C4-2B (cell line): ENCODE results near the gene THUMPD2.
"Not testable (repeated sequence)": the region's sequence is repeated elsewhere in the genome, so short reads cannot be mapped to it uniquely, and the experiment has no call there.

ENCODE experiments used
- H3K27ac ChIP-seq: fragments of 450-650 bp; 2 replicates; pipeline ENCODE4 v1.5.1; 2017
- ZFX ChIP-seq: fragments of 450-650 bp; IDR thresholded peaks from 2 replicates; pipeline ENCODE4 v1.6.1; 2017
- TF ChIP-seq, protein P1 (sequence below): fragments of 450-650 bp; conservative IDR thresholded peaks from 2 replicates; pipeline ENCODE4 v1.5.1; 2017; ENCODE audit warnings: mild to moderate bottlenecking

The THUMPD2 gene

DNA sequence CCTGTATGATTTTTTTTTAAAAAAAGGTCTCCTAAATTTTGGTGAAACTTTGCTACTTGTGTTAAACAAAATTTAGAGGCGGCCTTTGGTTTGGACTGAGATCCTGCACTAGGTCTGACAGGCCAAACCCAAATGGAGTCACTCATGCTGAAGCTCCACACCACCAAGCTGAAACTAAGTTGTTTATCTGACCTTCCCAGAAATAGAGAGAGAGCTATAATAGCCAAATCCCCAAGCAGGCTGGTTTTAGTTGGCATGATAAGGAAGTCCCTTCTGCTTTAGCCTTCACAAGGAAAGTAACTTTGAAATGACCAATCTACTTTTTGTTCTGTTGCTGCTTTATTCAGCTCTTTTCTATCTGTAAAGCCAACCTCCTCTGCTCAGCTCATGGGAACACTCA lies 17.1 kb upstream of the THUMPD2 start:
- TF ChIP-seq ZFX: no peak
- TF ChIP-seq, protein P1, sequence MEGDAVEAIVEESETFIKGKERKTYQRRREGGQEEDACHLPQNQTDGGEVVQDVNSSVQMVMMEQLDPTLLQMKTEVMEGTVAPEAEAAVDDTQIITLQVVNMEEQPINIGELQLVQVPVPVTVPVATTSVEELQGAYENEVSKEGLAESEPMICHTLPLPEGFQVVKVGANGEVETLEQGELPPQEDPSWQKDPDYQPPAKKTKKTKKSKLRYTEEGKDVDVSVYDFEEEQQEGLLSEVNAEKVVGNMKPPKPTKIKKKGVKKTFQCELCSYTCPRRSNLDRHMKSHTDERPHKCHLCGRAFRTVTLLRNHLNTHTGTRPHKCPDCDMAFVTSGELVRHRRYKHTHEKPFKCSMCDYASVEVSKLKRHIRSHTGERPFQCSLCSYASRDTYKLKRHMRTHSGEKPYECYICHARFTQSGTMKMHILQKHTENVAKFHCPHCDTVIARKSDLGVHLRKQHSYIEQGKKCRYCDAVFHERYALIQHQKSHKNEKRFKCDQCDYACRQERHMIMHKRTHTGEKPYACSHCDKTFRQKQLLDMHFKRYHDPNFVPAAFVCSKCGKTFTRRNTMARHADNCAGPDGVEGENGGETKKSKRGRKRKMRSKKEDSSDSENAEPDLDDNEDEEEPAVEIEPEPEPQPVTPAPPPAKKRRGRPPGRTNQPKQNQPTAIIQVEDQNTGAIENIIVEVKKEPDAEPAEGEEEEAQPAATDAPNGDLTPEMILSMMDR: no peak
- no peak overlapping the region for H3K27ac ChIP-seq

DNA sequence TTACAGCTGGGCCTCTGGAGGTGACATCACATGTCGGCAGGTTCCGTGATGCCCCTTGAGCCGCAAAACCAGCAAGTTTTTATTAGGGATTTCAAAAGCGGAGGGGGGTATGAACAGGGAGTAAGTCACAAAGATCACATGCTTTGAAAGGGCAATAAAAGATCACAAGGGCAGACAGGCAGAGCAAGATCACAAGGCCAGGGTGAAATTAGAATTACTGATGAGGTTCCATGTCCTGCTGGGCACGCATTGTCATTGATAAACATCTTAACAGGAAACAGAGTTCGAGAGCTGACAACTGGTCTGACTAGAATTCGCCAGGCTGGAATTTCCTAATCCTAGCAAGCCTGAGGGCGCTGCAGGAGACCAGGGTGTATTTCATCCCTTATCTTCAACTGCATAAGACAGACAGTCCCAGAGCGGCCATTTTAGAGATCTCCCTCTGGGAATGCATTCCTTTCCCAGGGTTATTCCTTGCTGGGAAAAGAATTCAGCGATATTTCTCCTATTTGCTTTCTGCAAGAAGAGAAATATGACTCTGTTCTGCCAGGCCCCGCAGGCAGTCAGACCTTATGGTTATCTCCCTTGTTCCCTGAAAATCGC lies 11.3 kb upstream of the THUMPD2 start:
- not testable (repeated sequence) for H3K27ac ChIP-seq

DNA sequence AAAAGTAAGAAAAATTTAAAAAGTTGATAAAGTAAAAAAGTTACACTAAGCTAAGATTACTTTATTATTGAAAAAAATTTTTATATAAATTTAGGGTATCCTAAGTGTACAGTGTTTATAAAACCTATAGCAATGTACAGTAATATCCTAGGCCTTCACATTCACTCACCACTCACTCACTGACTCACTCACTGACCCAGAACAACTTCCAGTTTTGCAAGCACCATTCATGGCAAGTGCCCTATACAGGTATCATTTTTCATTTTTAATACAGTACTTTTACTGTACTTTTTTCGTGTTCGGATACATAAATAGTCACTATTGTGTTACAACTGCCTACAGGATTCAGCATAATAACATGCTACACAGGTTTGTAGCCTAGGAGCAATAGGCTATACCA lies 8.9 kb upstream of the THUMPD2 start:
- H3K27ac ChIP-seq: no peak overlapping the region
- TF ChIP-seq ZFX: no peak
- TF ChIP-seq, protein P1: no peak

DNA sequence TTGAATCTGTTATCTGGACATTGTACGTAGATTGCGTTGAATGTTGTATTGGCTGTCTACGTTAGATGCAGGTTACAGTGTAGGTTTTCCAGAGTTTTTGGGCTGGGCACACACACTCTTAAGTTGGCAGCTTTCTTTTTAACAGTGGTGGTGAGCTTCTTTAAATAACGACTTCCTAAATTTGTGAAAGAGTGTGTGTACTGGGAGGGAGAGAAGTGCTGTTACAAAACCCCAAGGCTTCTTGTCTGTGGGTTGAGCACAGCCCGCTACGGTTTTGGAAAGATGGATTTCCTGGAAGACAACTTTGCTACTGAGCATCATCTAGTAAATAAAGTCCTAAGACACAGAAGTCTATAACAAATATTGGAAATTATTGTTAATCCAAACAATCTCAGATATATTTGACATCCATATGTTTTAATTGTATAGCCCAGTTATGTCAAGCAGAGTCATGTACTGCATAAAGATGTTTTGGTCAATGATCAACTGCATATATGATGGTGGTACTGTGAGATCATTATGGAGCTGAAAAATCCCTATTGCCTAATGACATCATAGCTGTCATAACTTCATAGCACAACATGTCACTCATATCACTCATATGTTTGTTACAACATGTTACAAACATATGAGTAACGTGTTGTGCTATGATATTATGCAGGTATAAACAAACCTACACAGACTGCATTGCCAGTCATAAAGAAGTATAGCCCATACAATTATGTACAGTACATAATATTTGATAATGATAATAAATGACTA lies 7.9 kb upstream of the THUMPD2 start:
- TF ChIP-seq, protein P1: no peak
- no peak for TF ChIP-seq ZFX

DNA sequence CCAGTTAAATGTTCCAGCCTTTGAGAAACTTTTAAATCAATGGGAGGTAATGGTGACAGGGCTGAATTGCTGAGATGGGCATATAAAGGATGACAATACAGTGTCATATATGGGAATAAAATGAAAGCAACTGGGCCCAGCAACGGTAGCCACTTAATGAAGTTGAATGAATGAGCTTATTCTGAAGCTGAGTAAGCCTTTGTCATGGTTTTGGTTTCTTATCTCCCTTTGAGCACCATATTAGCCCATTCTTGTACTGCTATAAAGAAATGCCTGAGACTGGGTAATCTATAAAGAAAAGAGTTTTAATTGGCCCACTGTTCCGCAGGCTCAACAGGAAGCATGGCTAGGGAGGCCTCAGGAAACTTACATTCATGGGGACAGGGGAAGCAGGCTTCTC lies 3.5 kb upstream of the THUMPD2 start:
- H3K27ac ChIP-seq: no peak overlapping the region
- TF ChIP-seq, protein P1: no peak
- TF ChIP-seq ZFX: no peak

More for the DNA sequence above, 7.9 kb upstream of the THUMPD2 start:
- H3K27ac ChIP-seq: no peak overlapping the region

DNA sequence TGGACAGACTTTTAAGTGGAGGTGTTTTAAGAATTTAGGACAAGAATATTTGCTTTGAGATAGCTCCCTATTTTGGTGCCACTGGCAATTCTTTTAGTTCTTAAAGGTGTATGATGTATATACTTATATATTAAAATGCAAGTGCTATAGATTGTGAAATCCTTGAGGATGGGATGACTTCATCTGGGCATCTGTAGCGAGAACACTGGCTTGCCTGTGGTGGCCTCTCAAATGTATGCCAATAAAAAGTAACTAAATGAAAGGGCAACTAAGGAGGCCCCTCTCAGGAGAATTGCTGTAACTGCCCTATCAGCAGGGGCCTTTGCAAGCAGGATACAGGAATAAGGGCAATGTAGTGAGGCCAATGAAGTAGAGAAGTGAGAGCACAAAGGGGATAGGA lies 2.6 kb upstream of the THUMPD2 start:
- no peak for TF ChIP-seq ZFX
- TF ChIP-seq, protein P1: no peak
- no peak overlapping the region for H3K27ac ChIP-seq

DNA sequence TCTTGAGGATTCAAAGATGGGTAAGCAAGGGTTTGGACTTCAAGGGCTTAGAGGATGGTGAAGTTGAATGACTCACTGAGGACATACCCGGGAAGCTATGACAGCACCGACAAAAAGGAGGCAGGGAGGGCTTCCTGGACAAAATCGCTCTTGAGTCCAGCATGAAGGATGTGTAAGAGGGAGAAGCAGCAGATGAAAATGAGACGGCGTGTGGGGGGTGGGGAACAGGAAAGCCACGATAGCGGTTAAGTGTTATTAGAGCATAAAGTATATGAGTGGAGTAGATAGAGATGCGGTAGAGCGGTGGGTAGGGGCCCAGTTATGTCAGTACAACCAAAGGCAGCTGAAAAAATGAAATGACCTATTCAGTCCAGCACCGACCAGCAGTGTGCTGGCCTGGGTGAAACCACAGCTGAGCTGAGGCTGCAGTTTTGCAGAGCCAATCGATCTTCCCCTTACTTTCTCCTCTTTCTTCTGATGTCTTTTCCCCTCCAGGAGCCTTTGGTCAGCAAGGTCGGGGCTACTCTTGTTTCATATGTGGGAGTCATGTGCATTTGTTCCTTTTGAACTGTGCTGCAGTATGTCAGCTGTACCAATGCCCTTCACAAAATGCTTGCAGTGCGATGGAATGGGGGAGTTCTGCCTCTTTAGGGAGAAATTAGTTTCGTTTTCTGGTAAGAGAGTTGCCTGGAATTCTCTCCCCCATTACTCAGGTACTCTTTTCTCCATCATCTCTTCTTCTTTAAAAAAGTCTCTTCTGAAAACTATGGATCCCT lies 2.0 kb upstream of the THUMPD2 start:
- TF ChIP-seq, protein P1: no peak
- TF ChIP-seq ZFX: no peak
- no peak overlapping the region for H3K27ac ChIP-seq
